ENCODE data around the gene MRC2.

Gene MRC2

DNA sequence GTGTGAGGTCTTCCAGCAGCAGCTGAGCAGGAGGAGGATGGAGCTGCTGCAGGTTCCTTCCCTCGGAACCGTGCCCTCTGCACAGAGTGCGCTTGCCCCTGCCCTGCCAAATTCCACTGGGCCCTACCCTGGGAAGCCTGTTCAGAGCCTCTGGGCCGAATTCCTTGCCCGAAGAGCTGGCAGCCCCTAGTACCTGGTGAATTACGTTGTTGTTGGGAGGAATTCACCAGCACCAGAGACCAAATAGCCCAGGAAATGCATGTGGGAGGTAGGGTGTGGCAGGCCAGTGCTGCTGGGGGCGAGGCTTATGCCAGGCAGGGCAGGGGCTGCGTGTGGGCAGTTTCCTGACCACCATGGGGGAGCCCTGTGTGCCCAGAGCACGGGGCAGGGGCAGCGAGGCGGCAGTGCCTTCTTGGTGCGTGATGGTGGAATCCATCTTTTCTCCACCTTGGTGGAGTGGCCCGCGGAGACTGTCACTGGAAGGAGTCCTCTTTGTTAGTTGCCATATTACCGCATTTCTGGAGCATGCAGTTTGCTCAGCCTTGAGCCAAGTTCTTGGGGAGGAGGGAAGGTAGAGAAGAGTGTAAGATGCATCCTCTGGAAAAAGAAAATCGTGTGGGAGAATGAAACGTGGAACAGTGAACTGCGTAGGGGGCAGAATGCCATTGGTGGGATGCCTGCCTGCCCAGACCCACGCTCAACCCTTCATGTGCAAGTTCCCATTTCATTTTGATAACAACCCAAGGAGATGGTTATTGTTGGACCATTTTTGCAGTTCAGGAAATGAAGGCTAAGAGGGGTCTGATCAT, 2.3 kb downstream of the MRC2 start:
- no peak for DNase-seq (ENCODE audit: low spot score)
- TF ChIP-seq, protein P1, sequence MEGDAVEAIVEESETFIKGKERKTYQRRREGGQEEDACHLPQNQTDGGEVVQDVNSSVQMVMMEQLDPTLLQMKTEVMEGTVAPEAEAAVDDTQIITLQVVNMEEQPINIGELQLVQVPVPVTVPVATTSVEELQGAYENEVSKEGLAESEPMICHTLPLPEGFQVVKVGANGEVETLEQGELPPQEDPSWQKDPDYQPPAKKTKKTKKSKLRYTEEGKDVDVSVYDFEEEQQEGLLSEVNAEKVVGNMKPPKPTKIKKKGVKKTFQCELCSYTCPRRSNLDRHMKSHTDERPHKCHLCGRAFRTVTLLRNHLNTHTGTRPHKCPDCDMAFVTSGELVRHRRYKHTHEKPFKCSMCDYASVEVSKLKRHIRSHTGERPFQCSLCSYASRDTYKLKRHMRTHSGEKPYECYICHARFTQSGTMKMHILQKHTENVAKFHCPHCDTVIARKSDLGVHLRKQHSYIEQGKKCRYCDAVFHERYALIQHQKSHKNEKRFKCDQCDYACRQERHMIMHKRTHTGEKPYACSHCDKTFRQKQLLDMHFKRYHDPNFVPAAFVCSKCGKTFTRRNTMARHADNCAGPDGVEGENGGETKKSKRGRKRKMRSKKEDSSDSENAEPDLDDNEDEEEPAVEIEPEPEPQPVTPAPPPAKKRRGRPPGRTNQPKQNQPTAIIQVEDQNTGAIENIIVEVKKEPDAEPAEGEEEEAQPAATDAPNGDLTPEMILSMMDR (IDR thresholded peaks at IDR 0.05; ENCODE audit: extremely low read depth, missing control alignments), result no peak

- TF ChIP-seq, protein P1 (IDR thresholded peaks at IDR 0.05; ENCODE audit: extremely low read depth, missing control alignments), result no peak
- no peak for DNase-seq (ENCODE audit: low spot score)
Observed at GRCh38 chr17:62630365-62631085, 3.1 kb downstream of the MRC2 start.

DNA sequence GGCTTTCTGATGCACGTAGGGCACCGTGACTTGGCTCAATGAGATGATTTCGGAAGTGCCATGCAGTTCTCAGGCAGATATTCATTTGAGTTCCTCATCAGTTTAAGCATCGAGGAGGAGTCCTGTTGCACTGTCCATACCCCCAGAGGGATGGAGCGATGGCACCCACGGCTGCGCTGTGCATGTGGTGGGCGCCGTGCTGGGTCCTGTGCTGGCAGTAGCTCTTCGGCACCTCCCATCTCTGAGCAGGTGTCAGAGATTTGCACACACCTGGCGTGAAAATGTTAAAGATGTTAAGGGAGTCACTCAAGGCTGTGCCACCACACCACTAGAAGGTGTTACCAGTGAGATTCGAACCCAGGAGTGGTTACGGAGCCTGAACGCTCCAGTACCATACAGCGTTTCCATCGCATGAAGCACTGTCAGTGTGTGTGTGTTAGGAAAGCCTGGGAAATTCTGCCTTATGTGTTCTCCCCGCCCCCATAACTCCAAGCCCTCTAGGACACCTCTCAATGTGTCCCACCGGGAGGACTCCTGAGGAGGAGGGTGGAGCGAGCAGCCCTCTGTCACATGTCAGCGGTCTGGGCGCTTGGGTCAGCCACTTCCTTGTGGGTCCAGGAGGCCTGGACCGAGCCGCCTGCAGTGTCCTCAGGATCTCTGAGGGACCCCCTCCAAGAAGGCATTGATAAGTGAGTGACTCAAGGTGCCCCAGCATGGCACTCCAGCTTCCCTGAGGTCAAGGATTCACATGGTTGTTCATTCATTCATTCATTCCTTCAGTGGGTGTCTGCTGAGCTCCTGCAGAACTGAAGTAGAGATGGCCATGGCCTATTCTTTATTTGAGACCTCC, 3.8 kb downstream of the MRC2 start:
- no peak for DNase-seq (ENCODE audit: low spot score)
- TF ChIP-seq, protein P1 (IDR thresholded peaks at IDR 0.05; ENCODE audit: extremely low read depth, missing control alignments), result no peak

- DNase-seq (ENCODE audit: low spot score), result no peak
- TF ChIP-seq, protein P1 (IDR thresholded peaks at IDR 0.05; ENCODE audit: extremely low read depth, missing control alignments), result no peak
Observed at GRCh38 chr17:62631936-62632924, 4.8 kb downstream of the MRC2 start.

DNA sequence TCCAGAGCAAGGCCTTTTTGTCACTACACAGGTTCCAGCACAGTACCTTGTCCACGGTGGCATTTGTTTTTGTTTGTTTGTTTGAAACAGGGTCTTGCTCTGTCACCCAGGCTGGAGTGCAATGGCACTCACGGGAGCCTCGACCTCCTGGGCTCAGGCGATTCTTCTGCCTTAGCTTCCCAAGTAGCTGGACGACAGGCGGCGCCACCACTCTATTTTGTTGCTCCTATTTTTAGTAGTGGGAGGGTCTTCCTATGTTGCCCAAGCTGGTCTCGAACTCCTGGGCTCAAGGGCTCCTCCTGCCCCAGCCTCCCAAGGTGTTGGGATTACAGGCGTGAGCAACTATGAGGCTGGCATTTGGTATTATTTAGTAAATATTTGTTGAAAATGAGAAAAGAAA, 10.3 kb downstream of the MRC2 start:
- TF ChIP-seq, protein P1 (IDR thresholded peaks at IDR 0.05; ENCODE audit: extremely low read depth, missing control alignments), result no peak

DNA sequence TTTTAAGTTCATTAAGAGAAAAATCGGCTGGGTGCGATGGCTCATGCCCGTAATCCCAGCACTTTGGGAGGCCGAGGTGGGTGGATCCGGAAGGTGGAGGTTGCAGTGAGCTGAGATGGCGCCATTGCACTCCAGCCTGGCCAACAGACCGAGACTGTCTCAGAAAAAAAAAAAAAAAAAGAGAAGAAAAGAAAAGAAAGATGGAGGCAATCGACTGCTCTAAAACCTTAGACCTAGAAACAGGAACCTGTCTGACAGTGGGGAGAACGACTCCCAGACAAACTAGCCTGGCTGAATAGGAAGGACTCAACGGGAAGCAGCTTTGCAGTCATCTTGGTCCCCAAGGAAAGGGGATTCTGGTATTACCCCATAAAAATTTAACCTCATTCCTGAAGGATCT, 13.7 kb downstream of the MRC2 start:
- no peak for DNase-seq (ENCODE audit: low spot score)
- TF ChIP-seq, protein P1 (IDR thresholded peaks at IDR 0.05; ENCODE audit: extremely low read depth, missing control alignments), result no peak

More for the DNA sequence above, 10.3 kb downstream of the MRC2 start:
- DNase-seq (ENCODE audit: low spot score), result no peak

Data from GM20000 (cell line).